ENCODE data around the gene ARHGEF18. TPM values are rescaled to one million over a fixed set of nuclear protein-coding genes. Genes with fewer than 3 reads are reported as not detected.
"Not testable (repeated sequence)": the region's sequence is repeated elsewhere in the genome, so short reads cannot be mapped to it uniquely, and the experiment has no call there.

Gene ARHGEF18
- total RNA-seq, 1 donor from 2014 or later: 29.3 TPM

DNA sequence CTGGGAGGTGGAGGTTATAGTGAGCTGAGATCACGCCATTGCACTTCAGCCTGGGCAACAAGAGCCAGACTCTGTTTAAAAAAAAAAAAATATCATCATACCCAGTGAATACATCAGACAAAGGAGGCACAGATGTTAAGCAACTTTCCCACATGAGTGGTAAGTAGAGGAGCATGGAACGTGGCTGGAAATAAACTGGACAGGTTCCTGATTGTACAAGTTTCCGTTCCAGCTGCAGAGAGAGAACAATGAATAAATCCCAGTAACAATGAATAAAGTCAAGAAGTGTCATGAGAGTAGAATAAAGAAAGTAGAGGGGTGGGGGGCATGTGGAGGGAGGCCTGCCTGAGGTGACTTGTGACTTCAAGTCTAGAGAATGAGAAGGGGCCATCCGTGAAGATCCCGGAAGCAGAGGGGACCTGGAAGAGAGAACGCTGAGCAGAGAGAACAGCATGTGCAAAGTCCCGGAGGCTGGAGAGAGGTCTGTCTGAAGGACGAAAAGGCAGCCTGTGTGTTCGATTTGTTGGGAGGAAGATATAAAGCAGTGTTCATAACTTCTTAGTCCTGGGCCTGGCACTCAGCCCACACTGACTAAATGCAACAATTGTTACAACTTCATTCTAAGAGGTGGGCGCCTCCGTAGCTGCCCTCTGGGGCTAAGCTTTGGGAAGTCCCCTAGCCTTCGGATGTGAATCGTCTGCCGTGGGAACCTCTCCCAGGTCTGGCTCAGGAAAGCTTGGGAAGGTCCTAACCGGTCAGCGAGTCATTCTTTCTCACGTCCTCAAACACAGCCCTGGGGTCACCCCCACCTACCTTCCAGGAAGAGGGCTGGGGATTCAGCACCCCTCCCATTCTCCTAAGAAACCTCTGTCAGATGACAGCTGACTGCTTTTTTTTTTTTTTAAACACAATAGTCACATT, 15.3 kb upstream of the ARHGEF18 start:
- Mint-ChIP-seq H3K27me3 (ENCODE audit: insufficient read depth) (peaks cover 4% of the 10 kb centered on the region), H3K4me1 (ENCODE audit: low read depth) (peaks cover 17% of the 10 kb centered on the region), H3K36me3 (ENCODE audit: low read depth) (no peaks in the 10 kb centered on the region), H3K4me3 (no peak overlapping the region), H3K9me3 (no peaks in the 10 kb centered on the region), H3K27ac (no peak overlapping the region)
- no peak for DNase-seq (ENCODE audit: low spot score)
- intact Hi-C loops (cut with micrococcal nuclease): no loop called here

GRCh38 chr19:7336321-7336973, 12.3 kb upstream of the ARHGEF18 start:
- no peaks in the 10 kb centered on the region for H3K36me3 Mint-ChIP-seq (ENCODE audit: low read depth)
- peaks cover 27% of the 10 kb centered on the region for H3K4me1 Mint-ChIP-seq (ENCODE audit: low read depth)
- H3K27me3 Mint-ChIP-seq (ENCODE audit: insufficient read depth): peaks cover 9% of the 10 kb centered on the region
- intact Hi-C loops (cut with micrococcal nuclease): no loop called here
- DNase-seq (ENCODE audit: low spot score): no peak
- H3K4me3 Mint-ChIP-seq: no peak overlapping the region
- H3K27ac Mint-ChIP-seq: no peak overlapping the region
- no peaks in the 10 kb centered on the region for H3K9me3 Mint-ChIP-seq

- DNase-seq (ENCODE audit: low spot score): no peak
- H3K4me3 Mint-ChIP-seq: peak overlapping the region; percentile 12
- H3K4me1 Mint-ChIP-seq (ENCODE audit: low read depth): peaks cover 27% of the 10 kb centered on the region
- peaks cover 9% of the 10 kb centered on the region for H3K27me3 Mint-ChIP-seq (ENCODE audit: insufficient read depth)
- intact Hi-C loops (cut with micrococcal nuclease): no loop called here
- H3K27ac Mint-ChIP-seq: no peak overlapping the region
- H3K9me3 Mint-ChIP-seq: no peaks in the 10 kb centered on the region
- H3K36me3 Mint-ChIP-seq (ENCODE audit: low read depth): no peaks in the 10 kb centered on the region
Measured at GRCh38 chr19:7337380-7338194, 11.2 kb upstream of the ARHGEF18 start.

DNA sequence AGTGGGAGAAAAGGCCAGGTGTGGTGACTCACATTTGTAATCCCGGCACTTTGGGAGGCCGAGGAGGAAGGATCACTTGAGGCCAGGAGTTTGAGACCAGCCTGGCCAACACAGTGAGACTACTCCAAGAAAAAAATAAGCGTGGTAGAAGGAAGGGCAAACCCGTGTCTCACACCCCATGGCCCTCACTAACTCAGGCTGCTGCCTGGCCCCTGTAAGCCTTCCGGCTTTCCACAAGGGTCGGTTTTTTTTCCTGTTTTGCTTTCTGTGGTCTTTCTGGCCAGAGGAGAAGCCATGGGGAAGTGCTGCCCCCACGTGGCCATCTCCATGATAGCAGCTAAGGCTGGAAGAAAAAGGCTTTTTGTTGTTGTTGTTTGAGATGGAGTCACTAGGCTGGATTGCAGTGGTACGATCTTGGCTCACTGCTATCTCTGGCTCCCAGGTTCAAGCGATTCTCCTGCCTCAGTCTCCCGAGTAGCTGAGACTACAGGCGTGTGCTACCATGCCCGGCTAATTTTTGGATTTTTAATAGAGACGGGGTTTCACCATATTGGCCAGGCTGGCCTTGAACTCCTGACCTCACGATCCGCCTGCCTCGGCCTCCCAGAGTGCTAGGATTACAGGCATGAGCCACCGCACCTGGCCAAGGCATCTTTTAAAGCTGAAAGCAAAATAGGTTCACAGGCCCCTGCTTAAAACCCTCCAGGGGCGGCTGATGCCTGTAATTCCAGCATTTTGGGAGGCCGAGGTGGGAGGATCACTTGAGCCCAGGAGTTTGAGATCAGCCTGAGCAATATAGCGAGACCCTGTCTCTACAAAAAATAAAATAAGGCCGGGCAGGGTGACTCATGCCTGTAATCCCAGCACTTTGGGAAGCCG, 7.5 kb upstream of the ARHGEF18 start:
- H3K4me3 Mint-ChIP-seq: no peak overlapping the region
- H3K4me1 Mint-ChIP-seq (ENCODE audit: low read depth): peaks cover 44% of the 10 kb centered on the region
- H3K27ac Mint-ChIP-seq: no peak overlapping the region
- intact Hi-C loops (cut with micrococcal nuclease): loop anchor here (1.0 kb wide), 3 partner anchors 192 to 337 kb away; no protein-coding TSS in a partner anchor
- no peaks in the 10 kb centered on the region for H3K36me3 Mint-ChIP-seq (ENCODE audit: low read depth)
- no peaks in the 10 kb centered on the region for H3K9me3 Mint-ChIP-seq
- DNase-seq (ENCODE audit: low spot score): peak; percentile 70
- peaks cover 5% of the 10 kb centered on the region for H3K27me3 Mint-ChIP-seq (ENCODE audit: insufficient read depth)

DNA sequence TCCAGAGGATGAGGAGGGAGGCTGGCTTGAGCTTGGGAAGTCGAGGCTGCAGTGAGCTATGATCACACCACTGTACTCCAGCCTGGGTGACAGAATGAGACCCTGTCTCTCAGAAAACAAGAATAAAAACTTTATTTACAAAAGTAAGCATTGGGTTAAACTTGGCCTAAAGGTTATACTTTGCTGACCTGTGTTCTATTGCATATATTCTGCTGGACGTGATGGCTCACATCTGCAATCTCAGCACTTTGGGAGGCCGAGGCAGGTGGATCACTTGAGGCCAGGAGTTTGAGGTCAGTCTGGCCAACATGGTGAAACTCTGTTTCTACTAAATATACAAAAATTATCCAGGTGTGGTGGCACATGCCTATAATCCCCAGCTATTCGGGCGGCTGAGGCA, 6.6 kb upstream of the ARHGEF18 start:
- H3K27me3 Mint-ChIP-seq (ENCODE audit: insufficient read depth): peaks cover 5% of the 10 kb centered on the region
- H3K27ac Mint-ChIP-seq: no peak overlapping the region
- H3K4me3 Mint-ChIP-seq: no peak overlapping the region
- H3K36me3 Mint-ChIP-seq (ENCODE audit: low read depth): no peaks in the 10 kb centered on the region
- DNase-seq (ENCODE audit: low spot score): no peak
- H3K4me1 Mint-ChIP-seq (ENCODE audit: low read depth): peaks cover 48% of the 10 kb centered on the region
- no peaks in the 10 kb centered on the region for H3K9me3 Mint-ChIP-seq
- intact Hi-C loops (cut with micrococcal nuclease): no loop called here

GRCh38 chr19:7346488-7346971, 2.2 kb upstream of the ARHGEF18 start:
- peaks cover 52% of the 10 kb centered on the region for H3K4me1 Mint-ChIP-seq (ENCODE audit: low read depth)
- no peaks in the 10 kb centered on the region for H3K9me3 Mint-ChIP-seq
- peak overlapping the region; percentile 79 for H3K27ac Mint-ChIP-seq
- intact Hi-C loops (cut with micrococcal nuclease): no loop called here
- H3K4me3 Mint-ChIP-seq: peak overlapping the region; percentile 69
- H3K27me3 Mint-ChIP-seq (ENCODE audit: insufficient read depth): no peaks in the 10 kb centered on the region
- peaks cover 3% of the 10 kb centered on the region for H3K36me3 Mint-ChIP-seq (ENCODE audit: low read depth)
- DNase-seq (ENCODE audit: low spot score): no peak

DNA sequence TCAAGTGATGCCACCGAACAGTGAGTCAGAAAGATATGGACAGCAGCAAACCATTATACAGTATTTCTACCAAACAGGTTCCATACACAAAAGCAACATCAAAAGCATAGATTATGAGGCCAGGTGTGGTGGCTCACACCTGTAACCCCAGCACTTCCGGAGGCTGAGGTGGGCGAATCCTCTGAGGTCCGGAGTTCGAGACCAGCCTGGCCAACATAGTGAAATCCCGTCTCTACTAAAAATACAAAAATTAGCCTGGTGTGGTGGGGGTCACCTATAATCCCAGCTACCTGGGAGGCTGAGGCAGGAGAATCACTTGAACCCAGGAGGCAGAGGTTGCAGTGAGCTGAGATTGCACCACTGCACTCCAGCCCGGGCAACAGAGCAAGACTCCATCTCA, 1.7 kb upstream of the ARHGEF18 start:
- H3K27me3 Mint-ChIP-seq (ENCODE audit: insufficient read depth); DNase-seq (ENCODE audit: low spot score); H3K36me3 Mint-ChIP-seq (ENCODE audit: low read depth); H3K27ac Mint-ChIP-seq; H3K9me3 Mint-ChIP-seq; intact Hi-C loops (cut with micrococcal nuclease): not testable (repeated sequence)
- H3K4me1 Mint-ChIP-seq (ENCODE audit: low read depth): peaks cover 56% of the 10 kb centered on the region
- peak overlapping the region; percentile 69 for H3K4me3 Mint-ChIP-seq

- intact Hi-C loops (cut with micrococcal nuclease): no loop called here
- H3K27ac Mint-ChIP-seq: peak overlapping the region; percentile 78
- H3K9me3 Mint-ChIP-seq: peaks cover 6% of the 10 kb centered on the region
- H3K36me3 Mint-ChIP-seq (ENCODE audit: low read depth): peaks cover 9% of the 10 kb centered on the region
- H3K4me1 Mint-ChIP-seq (ENCODE audit: low read depth): peaks cover 66% of the 10 kb centered on the region
- H3K4me3 Mint-ChIP-seq: peak overlapping the region; percentile 87
- DNase-seq (ENCODE audit: low spot score): no peak
- no peaks in the 10 kb centered on the region for H3K27me3 Mint-ChIP-seq (ENCODE audit: insufficient read depth)
Measured at GRCh38 chr19:7349231-7349591, 474 bp downstream of the ARHGEF18 start.

- H3K4me1 Mint-ChIP-seq (ENCODE audit: low read depth): peaks cover 67% of the 10 kb centered on the region
- intact Hi-C loops (cut with micrococcal nuclease): loop anchor here (5.0 to 10.0 kb wide), 2 partner anchors 332 to 445 kb away; partner anchors contain the start of gene TRAPPC5
- H3K4me3 Mint-ChIP-seq: peak overlapping the region; percentile 87
Measured at GRCh38 chr19:7349961-7350711, 1.4 kb downstream of the ARHGEF18 start.

DNA sequence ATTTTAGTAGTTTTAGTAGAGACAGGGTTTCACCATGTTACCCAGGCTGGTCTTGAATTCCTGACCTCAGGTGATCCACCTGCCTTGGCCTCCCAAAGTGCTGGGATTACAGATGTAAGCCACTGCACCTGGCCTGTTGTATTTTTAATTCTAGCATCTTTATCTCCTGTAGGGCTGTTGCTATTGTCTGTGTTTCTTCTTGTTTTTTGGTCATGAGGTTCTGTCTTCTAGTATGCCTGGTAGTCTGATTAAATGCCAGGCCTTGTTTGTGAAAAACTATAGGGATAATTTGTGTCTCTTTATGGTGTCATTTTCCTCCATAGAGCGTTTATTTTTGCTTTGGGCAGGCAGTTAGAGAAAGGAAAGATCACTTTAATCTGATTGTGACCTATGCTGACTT, 3.1 kb downstream of the ARHGEF18 start:
- H3K27me3 Mint-ChIP-seq (ENCODE audit: insufficient read depth): no peaks in the 10 kb centered on the region
- H3K27ac Mint-ChIP-seq: peak overlapping the region; percentile 59
- peak overlapping the region; percentile 63 for H3K4me3 Mint-ChIP-seq
- no peak for DNase-seq (ENCODE audit: low spot score)
- H3K36me3 Mint-ChIP-seq (ENCODE audit: low read depth): peaks cover 21% of the 10 kb centered on the region
- H3K9me3 Mint-ChIP-seq: peaks cover 6% of the 10 kb centered on the region
- intact Hi-C loops (cut with micrococcal nuclease): loop anchor here (5.0 to 10.0 kb wide), 2 partner anchors 330 to 443 kb away; partner anchors contain the start of gene TRAPPC5
- H3K4me1 Mint-ChIP-seq (ENCODE audit: low read depth): peaks cover 51% of the 10 kb centered on the region

More at GRCh38 chr19:7349961-7350711, 1.4 kb downstream of the ARHGEF18 start:
- H3K9me3 Mint-ChIP-seq: peaks cover 6% of the 10 kb centered on the region
- no peak for DNase-seq (ENCODE audit: low spot score)
- H3K27me3 Mint-ChIP-seq (ENCODE audit: insufficient read depth): no peaks in the 10 kb centered on the region
- peaks cover 18% of the 10 kb centered on the region for H3K36me3 Mint-ChIP-seq (ENCODE audit: low read depth)
- H3K27ac Mint-ChIP-seq: peak overlapping the region; percentile 78

DNA sequence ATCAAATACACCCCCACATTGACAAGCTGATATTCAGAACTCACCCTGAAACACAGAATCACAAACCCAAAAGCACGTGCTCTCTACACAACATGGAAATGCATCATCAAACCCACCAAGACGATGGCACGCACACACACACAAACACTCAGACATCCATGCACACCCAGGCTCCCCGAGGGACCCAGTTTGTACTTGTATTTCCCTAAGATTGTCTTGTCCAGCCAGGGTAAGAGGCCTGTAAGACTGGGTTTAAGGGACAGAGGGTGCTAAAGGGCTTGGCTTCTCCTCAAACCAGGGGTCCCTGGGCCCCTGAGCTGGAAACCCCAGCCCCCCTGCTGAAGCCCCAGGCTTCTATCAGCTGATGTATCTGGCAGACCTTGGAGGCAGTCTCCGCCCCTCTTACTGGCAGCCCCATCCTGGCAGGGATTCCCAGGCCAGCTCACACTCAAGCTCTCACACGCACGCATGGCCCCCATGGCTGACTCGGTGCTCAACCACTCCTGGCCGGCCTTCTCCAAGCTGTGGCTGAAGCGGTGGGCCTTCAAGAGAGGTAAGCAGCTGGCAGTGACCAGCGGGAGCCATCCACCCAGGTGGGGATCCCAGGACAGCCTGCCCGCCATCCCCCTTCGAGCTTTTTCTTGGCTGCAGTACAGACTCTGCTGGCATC, 6.5 kb downstream of the ARHGEF18 start:
- no peak for DNase-seq (ENCODE audit: low spot score)
- Mint-ChIP-seq H3K4me1 (ENCODE audit: low read depth) (peaks cover 38% of the 10 kb centered on the region), H3K4me3 (no peak overlapping the region), H3K36me3 (ENCODE audit: low read depth) (peaks cover 34% of the 10 kb centered on the region), H3K9me3 (peaks cover 6% of the 10 kb centered on the region), H3K27me3 (ENCODE audit: insufficient read depth) (no peaks in the 10 kb centered on the region), H3K27ac (peak overlapping the region; percentile 40)
- intact Hi-C loops (cut with micrococcal nuclease): loop anchor here (10.0 kb wide), 1 partner anchor 440 kb away; no protein-coding TSS in a partner anchor

Data from activated T-helper 1 cell treated with anti-CD3 and anti-CD28 coated beads, Interleukin-12 subunit alpha, Interleukin-12 subunit beta, Interleukin-2, Interleukin-4 antibody, amounts not matched to agents 30 ng/mL and 10 ng/mL and 1 ng/mL, durations not matched to agents 14 hours and 24 hours and 36 hours (primary cell).